BJ (cell line): ENCODE results near the gene NGRN. TPM values are rescaled to one million over a fixed set of nuclear protein-coding genes. Genes with fewer than 3 reads are reported as not detected.

ENCODE experiments used
- CTCF ChIA-PET: fragments of 350-600 bp; formaldehyde crosslinking; extraction: SDS; loops from one replicate; lab custom pipeline; 2021; ENCODE audit warnings: antibody characterized with exemption, inconsistent platforms; lab: Yijun Ruan, JAX
- POLR2A ChIA-PET: fragments of 300-600 bp; sonication (Branson Sonifier 250); formaldehyde crosslinking; extraction: SDS; loops from one replicate; lab custom pipeline; 2021; ENCODE audit warnings: antibody characterized with exemption; lab: Charles Lee
- DNase-seq: peaks from one replicate; pipeline ENCODE4 v3.0.0-alpha.2; 2011; ENCODE audit warnings: low read depth
- H3K27me3 ChIP-seq: 2 replicates; pipeline ENCODE4 v1.6.0; 2011; ENCODE audit warnings: low read length; ENCODE audit not compliant: control insufficient read depth, insufficient read depth
- H3K36me3 ChIP-seq: 2 replicates; pipeline ENCODE4 v1.5.1; 2011; ENCODE audit warnings: low read length; ENCODE audit not compliant: control insufficient read depth, insufficient read depth
- H3K4me3 ChIP-seq: 2 replicates; pipeline ENCODE4 v1.5.1; 2011; ENCODE audit warnings: low read depth, mild to moderate bottlenecking, control low read depth, low read length
- CTCF ChIP-seq: IDR thresholded peaks from 2 replicates; pipeline ENCODE4 v1.5.1; 2011; ENCODE audit warnings: low read depth, mild to moderate bottlenecking, control low read depth, inconsistent platforms, low read length, moderate library complexity; ENCODE audit not compliant: insufficient read depth
- polyA plus RNA-seq: library from polyadenylated mRNA; depleted of rRNA; stranded (reverse); fragments of >200 nt; gene quantifications from 2 replicates; pipeline ENCODE4 v1.2.3, GENCODE V29; 2011

The NGRN gene
- polyA plus RNA-seq, 1 experiment: 63.5 TPM

GRCh38 chr15:90306560-90306959 is 41.1 kb downstream of the NGRN start:
- POLR2A ChIA-PET: no interaction called here
- TF ChIP-seq CTCF: no peak
- no peaks in the 10 kb centered on the region for H3K36me3 ChIP-seq
- no peaks in the 10 kb centered on the region for H3K27me3 ChIP-seq
- no peak for DNase-seq
- CTCF ChIA-PET: interaction anchor here (1.2 to 5.4 kb wide), 5 partner anchors 10 to 176 kb away, joined by 3 to 39 read pairs (median 14); no protein-coding TSS in a partner anchor
- H3K4me3 ChIP-seq: no peak overlapping the region

DNA sequence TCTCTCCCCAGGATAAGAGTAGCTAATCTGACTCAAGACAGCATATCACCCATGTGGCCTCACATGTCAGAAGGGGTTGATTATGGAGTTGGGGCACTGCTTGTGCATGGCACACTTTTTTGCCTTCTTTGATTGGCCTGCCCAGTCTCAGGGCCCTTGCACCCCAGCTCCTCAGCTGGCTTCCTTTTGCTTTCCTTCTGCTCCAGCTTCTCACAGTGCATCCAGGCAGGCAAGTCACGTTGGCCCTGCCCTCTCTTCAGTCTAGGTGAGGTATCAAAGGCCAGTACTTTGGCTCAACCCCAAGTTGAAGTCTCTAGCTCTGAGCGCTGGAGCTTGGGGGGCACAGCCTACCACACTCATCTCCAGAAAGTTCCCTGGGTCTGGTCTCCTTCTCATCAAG is 42.2 kb downstream of the NGRN start:
- DNase-seq: no peak
- no peak for TF ChIP-seq CTCF
- H3K36me3 ChIP-seq: no peaks in the 10 kb centered on the region
- CTCF ChIA-PET: interaction anchor here (3.0 to 5.4 kb wide), 3 partner anchors 12 to 174 kb away, joined by 14 to 39 read pairs (median 39); no protein-coding TSS in a partner anchor
- no peaks in the 10 kb centered on the region for H3K27me3 ChIP-seq
- no peak overlapping the region for H3K4me3 ChIP-seq
- POLR2A ChIA-PET: interaction anchor here (0.6 kb wide), 1 partner anchor 196 kb away, joined by 5 read pairs; no protein-coding TSS in a partner anchor

DNA sequence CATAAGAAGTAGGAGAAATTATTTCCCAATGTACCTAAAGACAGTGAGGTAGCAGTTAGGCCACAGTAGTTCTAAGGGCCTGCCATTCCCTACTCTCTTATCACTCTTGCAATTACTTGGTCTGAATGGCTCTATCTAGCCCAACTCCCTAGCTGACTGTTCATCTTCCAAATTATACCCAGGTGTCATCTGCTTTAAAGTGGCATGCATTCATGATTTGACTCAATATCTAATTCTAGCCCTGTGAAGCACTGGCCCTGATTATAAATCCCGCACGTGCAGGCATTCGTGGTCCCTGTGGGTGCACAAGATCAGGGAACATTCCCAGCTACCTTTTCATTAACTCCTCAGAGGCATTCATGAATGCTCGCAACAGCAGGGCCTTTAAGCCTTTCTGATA is 43.5 kb downstream of the NGRN start:
- DNase-seq: no peak
- H3K27me3 ChIP-seq: no peaks in the 10 kb centered on the region
- TF ChIP-seq CTCF: no peak
- ChIA-PET POLR2A (no interaction called here), CTCF (interaction anchor here (0.8 to 4.3 kb wide), 4 partner anchors 7 to 16 kb away, joined by 3 to 24 read pairs (median 10); no protein-coding TSS in a partner anchor)
- no peak overlapping the region for H3K4me3 ChIP-seq
- no peaks in the 10 kb centered on the region for H3K36me3 ChIP-seq

- no peak for TF ChIP-seq CTCF
- Histone ChIP-seq H3K4me3 (no peak overlapping the region), H3K27me3 (no peaks in the 10 kb centered on the region), H3K36me3 (no peaks in the 10 kb centered on the region)
- ChIA-PET POLR2A (no interaction called here), CTCF (interaction anchor here (0.6 to 1.9 kb wide), 5 partner anchors 11 to 620 kb away, joined by 4 to 10 read pairs (median 5); partner anchors contain the start of gene UNC45A)
- peak; percentile 44 for DNase-seq
These were observed 50.0 kb downstream of the NGRN start for GRCh38 chr15:90315278-90315982.

DNA sequence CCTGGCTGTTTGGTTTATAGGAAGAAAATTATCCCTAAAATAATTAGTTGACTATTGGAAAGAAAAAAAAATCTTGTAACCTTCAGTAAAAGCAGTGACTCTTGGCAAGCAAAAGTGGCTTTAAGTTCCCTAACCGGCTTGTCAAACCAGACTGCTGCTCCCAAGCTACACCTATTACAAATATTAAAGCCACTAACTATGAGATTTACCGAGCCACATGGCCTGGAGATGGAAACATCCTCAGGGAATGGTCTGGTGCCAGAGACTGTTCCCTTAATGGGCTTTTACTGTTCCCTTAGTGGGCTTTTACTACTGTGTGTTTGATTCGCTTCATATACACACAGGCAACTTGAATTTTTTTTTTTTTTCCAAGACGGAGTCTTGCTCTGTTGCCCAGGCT is 50.7 kb downstream of the NGRN start:
- no peak for TF ChIP-seq CTCF
- no peaks in the 10 kb centered on the region for H3K36me3 ChIP-seq
- ChIA-PET POLR2A (interaction anchor here (0.7 kb wide), 1 partner anchor 36 kb away, joined by 4 read pairs; no protein-coding TSS in a partner anchor), CTCF (interaction anchor here (1.5 to 1.9 kb wide), 4 partner anchors 10 to 166 kb away, joined by 4 to 10 read pairs (median 7); no protein-coding TSS in a partner anchor)
- no peak for DNase-seq
- H3K4me3 ChIP-seq: no peak overlapping the region
- no peaks in the 10 kb centered on the region for H3K27me3 ChIP-seq
